ENCODE data around the gene OSMR.

The OSMR gene

DNA sequence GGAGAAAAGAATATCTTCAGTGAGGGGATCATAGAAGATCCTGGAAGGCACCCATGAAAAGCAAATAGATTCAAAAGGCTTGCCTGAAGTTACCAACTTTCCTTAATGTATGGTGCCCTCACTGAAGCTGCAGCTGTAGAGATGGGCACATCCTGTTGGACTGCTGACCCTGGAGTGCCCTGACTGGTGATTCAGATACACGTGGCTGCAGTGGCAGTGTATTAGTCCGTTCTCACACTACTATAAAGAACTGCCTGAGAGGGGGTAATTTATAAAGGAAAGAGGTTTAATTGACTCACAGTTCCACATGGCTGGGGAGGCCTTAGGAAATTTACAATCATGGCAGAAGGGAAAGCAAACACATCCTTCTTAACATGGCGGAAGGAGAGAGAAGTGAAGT is 80.3 kb downstream of the OSMR start:
- no peak for DNase-seq (ENCODE audit: low read depth in 2 of 2)

DNA sequence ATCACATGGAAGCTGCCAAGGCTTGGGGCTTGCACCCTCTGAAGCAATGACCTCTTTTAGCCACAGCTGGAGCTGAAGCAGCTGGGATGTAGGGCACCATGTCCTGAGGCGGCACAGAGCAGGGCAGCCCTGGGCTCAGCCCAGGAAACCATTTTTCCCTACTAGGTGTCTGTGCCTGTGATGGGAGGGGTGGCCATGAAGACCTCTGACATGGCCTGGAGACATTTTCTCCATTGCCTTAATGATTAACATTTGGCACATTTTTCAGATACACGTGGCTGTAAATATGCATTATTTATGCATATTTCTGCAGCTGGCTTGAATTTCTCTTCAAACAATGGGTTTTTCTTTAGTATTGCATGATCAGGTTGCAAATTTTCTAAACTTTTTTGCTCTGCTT is 81.7 kb downstream of the OSMR start:
- DNase-seq (ENCODE audit: low read depth in 2 of 2): no peak

DNA sequence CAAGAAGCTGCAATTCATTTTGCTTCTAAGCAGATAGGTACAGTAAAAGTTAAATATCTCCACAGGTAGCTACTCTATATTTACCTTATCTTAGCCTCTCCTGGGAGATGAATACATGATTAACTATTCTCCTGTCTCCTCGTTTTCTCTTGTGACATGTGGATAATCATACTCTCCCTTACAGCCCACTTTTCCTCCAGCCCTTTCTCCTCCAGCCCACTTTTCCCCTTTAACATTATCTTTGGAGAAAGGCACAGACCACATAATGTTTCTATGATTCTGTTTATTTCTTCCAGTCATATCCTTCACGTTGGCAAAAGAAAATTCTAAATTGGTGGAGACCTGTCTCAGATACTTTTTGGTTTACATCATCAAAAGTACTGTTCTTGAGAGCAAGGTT is 84.0 kb downstream of the OSMR start:
- no peak for DNase-seq (ENCODE audit: low read depth in 2 of 2)

DNA sequence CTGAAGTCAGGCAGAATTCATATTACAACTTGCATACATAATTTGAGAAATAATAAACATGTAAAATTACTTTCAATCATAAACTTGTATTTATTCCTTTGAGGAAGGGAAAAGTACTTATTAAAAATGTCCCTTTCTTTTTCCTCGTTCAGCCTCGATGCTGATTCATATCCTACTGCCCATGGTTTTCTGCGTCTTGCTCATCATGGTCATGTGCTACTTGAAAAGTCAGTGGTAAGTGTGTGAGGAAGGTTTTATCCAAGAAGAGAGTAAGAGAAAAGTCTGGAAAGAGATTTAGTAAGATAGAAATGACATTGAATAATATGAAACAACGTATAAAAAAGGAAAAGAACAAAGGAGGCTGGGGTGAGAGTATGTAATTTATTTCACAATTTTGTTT is 85.9 kb downstream of the OSMR start:
- DNase-seq (ENCODE audit: low read depth in 2 of 2): no peak

DNA sequence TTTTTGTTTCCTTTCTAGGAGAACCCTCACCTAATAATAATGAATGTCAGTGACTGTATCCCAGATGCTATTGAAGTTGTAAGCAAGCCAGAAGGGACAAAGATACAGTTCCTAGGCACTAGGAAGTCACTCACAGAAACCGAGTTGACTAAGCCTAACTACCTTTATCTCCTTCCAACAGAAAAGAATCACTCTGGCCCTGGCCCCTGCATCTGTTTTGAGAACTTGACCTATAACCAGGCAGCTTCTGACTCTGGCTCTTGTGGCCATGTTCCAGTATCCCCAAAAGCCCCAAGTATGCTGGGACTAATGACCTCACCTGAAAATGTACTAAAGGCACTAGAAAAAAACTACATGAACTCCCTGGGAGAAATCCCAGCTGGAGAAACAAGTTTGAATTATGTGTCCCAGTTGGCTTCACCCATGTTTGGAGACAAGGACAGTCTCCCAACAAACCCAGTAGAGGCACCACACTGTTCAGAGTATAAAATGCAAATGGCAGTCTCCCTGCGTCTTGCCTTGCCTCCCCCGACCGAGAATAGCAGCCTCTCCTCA is 87.1 kb downstream of the OSMR start:
- DNase-seq (ENCODE audit: low read depth in 2 of 2): no peak

DNA sequence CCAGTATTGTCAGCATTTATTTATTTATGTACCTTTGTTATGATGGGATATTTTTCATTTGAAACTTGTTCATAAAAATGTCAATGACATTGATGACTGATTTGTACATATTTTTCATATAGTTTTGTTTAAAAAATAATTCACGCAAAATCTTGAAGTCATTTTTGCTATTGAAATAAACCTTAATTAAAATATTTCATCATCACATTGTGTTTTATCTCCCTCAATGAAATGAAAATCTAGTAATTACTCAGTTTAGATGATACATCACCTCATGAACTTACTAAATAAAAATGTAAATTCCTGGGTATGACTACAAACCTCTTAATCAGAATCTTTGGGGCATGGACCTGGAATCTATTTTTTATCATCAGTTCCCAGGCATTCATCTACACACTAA is 89.6 kb downstream of the OSMR start:
- no peak for DNase-seq (ENCODE audit: low read depth in 2 of 2)

DNA sequence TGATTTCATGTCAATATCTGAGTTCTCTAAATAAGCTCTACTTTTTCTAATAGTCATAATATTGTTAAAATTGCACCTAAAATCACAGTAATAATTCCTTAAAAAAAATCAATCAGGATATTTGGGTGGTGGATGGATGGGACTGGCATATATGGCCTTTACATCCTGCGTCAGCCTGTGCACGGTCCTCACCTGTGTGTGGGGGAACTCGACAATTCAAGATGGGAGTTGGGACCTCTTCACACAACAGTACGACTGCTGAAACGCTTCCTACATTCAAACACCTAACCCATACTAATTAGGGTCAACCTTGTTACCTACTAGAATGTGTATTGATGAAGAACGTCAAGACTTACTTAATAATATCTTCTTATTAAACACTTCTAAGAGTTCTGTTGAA is 90.5 kb downstream of the OSMR start:
- DNase-seq (ENCODE audit: low read depth in 2 of 2): no peak

DNA sequence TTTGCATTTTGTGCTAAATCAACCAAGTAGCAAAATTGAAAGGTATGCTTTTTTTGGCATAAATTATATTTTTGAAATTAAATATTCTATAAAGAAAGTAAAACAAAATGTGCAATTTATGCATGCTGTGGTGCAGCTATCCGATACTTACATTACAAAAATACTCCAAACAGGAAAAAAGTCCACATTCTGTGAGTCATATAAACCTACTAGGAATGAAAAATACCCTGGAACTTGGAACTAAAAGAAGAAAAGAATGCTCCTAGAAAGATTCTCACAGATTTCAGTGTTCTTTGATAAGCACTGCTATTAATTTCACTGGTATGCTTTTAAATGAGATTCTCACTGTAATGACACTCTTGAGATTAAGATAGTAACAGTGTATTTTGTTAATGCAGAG is 92.6 kb downstream of the OSMR start:
- DNase-seq (ENCODE audit: low read depth in 2 of 2): no peak

DNA sequence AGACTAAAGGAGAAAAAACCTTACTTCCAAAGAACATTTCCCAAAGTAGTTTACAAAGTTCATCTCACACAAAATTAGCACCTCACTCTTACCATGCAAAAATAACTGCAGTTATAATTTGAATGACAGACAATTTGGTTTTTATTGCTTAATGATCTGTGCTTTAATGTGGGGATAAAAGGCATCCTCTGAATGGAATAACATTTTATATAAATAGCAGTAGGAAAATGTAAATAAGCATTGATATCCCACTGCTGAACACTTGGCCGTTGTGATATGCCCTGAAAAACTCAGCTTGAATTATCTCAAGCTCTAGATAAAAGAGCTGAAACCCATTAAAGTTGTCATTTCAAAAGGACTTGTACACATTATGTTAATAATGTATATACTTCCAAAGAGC is 93.2 kb downstream of the OSMR start:
- no peak for DNase-seq (ENCODE audit: low read depth in 2 of 2)

DNA sequence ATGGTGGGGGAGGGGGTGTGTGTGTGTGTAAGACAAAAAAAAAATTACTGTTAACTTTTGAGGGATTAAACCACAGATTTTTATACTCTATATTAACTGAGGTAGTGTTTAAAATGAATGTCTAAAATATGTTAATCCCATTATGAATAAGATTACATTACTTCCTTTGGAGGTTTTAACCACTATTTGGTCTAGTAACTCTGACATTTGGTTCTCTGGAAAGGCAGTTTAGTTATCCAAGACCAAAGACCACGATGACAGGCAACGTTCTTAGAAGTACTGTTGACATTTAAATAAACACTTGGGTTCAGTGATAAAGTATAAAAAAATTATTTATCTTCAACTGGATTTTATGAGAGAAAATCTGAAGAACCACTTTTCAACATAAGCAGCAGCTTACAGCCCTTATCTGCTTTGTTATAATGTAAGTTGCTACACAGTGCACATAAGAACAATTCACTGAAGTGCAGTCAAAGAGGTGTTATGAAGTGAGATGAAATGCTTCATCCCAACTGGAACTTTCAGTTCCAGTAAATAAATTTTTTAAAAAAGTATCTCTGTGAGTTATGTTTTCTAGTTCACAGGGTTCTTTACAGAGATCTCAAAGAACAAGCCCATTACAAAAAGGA is 94.5 kb downstream of the OSMR start:
- no peak for DNase-seq (ENCODE audit: low read depth in 2 of 2)

DNA sequence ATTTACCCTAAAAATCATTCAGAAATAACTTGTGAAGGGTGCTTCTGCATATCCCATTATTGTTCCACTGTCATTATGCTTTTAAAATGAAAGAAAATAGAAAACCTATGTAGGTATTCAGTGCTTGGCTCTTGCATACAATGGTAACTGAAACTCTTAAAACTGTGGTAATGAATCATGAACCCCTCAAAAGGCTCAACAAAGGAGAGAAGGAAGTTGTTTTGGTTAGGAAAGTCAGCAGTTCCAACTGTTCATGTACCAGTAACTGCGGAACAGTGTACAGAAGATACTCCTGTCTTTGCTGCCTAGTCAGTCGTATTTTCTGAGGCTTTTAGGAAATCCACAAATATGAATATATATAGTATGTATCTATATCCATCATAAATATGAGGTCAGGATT is 96.1 kb downstream of the OSMR start:
- DNase-seq (ENCODE audit: low read depth in 2 of 2): no peak

DNA sequence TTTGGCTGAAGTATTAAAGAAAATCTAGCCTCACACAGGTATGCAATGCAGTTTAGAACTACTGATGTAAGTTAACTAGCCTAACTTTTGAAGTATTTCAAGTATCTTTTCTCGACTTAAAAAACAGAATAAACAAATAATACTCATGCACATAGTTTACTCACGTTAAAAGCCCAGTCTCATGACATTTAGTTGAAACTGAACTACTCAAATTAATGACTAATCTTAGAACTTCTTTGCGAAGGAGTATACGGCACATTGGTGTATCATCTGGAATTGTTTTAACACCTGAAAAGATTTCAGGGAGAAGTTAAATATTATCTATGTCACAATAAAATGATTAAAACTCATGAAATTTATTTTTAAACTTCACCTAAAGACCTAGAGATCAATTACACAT is 98.5 kb downstream of the OSMR start:
- no peak for DNase-seq (ENCODE audit: low read depth in 2 of 2)

DNA sequence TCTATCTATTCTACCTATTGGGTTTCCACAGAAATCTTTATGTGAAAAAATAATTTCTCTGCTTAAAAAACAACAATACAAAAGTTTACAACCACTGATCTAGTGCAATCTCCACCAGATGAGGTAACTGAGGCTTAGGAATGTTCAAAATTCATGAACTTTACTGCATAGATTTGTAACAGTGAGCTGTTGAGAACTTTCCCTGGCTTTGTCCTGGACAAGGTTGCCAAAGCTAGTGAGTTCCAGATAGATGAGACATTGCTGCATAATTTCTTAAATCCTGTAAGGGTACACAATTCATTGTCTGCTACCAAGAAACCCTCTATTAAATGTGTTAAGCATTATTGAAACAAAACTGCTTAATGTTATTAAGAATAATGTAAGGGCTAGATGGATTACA is 102.7 kb downstream of the OSMR start:
- no peak for DNase-seq (ENCODE audit: low read depth in 2 of 2)

DNA sequence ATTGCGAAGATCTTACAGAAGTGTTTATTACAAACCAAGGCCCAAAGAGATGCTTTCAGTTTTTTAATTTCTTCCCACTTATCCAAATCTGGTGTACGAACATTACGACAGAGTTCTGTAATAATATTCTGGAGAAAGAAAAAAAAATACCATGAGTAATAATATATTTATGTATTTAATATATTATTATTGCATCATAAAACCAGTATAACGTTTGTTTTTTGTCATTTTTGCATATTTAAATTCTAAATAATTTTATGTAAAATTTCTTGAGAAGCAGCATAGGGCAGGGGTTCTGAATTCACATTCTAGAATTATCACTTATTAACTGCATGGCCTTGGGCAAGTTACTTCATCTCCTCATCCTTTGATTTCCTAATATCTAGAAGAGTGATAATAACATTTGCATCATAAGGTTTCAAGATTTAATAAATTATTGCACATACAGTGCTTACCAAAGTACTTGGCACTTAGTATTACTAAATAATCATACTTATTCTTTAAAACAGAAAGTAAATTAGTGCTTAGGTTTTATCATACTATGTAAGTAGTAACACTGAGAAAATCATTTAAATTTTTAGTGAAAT is 107.7 kb downstream of the OSMR start:
- DNase-seq (ENCODE audit: low read depth in 2 of 2): no peak

DNA sequence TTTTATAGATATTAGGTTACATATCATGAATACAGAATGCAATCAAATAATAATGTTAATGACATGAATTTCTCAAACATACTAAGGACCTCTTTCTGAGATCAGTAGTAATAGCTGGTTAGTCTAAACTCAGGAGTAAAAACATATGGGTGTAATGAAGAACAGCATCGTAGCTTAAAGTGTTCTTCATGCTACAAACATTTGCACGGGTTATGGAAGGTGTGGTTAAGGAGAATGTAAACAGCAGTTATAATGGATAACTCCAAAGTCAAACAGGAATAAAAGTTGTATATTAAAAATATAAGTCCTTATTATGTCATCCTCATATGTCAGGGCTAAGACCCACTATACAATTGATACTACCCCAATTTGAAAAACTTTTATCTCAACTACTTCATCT is 115.9 kb downstream of the OSMR start:
- DNase-seq (ENCODE audit: low read depth in 2 of 2): no peak

DNA sequence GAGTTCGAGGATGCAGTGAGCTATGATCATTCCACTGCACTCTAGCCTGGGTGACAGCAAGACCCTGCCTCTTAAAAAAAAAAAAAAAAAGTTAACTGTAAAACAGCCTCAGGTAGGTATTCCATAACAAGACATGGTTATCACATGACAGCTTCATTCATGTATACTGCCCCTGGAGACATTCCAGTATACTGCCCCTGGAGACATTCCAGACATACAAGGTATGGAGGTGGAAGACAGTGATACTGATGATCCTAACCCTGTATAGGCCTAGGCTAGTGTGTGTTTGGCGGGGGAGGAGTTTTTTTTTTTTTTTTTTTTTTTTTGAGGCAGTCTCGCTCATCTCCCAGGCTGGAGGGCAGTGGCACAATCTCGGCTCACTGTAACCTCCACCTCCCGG is 122.9 kb downstream of the OSMR start:
- DNase-seq (ENCODE audit: low read depth in 2 of 2): no peak

DNA sequence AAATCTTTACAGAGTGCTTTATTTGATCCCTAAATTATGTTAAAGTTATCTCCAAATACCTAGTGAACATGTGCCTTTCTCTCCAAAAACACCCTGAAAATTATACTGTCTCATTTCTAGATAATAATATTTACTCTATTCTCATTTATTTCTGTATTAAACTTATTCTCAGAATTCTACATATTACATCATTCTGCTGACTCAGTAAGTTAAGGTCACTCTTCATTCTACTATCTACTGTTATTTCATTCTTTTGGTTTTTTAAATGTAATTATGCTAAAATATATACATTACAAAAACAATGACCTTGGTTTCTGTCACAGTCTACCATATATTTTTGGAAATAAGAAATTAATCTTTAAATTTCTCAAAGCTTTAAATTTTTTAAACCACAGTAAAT is 132.2 kb downstream of the OSMR start:
- no peak for DNase-seq (ENCODE audit: low read depth in 2 of 2)

DNA sequence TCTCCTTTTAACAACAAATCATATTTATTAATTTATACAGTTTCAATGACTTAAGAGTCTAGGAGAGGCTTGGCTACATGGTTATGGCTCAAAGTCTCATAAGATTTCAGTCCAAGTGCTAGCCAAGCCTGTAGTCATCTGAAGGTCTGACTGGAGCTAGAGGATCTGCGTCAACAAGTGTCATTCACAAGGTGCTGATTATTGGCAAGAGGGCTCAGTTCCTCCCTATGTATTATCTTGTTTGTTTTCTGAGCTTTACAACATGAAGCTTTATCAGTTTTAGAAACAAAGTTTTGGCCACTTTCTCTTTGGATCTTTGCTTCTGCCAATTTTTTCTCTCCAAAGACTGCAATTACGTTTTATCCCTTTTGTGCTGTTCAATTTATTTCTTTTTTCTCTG is 133.7 kb downstream of the OSMR start:
- no peak for DNase-seq (ENCODE audit: low read depth in 2 of 2)

Data from stimulated activated CD4-positive, alpha-beta T cell treated with anti-CD3 and anti-CD28 coated beads, Interleukin-15, amount 100 ng/mL, for 48 hours (primary cell).